ENCODE results near the gene C3.

DNA sequence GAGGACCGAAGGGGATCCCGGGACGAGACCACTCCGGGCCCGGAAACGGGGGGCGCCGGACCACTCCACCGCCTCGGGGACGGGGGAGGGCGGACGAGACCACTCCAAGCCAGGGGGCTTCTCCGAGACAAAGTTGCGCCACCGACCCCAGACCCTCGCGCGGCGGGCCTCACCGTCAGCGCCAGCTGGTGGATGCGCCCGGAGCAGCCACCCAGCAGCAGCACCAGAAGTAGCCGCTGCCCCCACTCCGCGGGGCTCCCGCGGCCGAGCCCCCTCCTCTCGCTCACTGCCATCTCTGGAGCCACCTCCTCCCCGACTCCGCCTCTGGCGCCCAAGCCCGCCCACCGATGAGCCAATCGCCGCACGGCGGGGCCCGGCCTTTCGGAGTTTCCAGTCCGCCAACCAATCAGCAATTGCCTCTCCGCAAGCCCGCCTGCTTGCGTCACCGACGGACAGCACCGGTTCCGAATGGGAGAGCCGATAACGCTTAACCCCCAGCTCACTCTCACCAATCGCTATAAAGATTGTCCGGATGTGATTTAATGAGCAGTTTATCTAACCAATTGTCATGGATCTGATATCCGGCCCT, 16.9 kb upstream of the C3 start, which contains the start of gene GPR108:
- TF ChIP-seq, protein P1, sequence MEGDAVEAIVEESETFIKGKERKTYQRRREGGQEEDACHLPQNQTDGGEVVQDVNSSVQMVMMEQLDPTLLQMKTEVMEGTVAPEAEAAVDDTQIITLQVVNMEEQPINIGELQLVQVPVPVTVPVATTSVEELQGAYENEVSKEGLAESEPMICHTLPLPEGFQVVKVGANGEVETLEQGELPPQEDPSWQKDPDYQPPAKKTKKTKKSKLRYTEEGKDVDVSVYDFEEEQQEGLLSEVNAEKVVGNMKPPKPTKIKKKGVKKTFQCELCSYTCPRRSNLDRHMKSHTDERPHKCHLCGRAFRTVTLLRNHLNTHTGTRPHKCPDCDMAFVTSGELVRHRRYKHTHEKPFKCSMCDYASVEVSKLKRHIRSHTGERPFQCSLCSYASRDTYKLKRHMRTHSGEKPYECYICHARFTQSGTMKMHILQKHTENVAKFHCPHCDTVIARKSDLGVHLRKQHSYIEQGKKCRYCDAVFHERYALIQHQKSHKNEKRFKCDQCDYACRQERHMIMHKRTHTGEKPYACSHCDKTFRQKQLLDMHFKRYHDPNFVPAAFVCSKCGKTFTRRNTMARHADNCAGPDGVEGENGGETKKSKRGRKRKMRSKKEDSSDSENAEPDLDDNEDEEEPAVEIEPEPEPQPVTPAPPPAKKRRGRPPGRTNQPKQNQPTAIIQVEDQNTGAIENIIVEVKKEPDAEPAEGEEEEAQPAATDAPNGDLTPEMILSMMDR (IDR thresholded peaks at IDR 0.05) = no peak
- no peak for TF ChIP-seq POLR2A (IDR thresholded peaks at IDR 0.05)
